GM23248 (cell line): ENCODE data around the gene RPL29. TPM values are rescaled to one million over a fixed set of nuclear protein-coding genes. Genes with fewer than 3 reads are reported as not detected.

Source experiments
- DNase-seq: peaks from one replicate; pipeline ENCODE4 v3.0.0-alpha.2; 2015
- H2AFZ ChIP-seq: fragments of 200-600 bp; sonication (generic); 2 replicates; pipeline ENCODE4 v1.6.1; 2016; ENCODE audit warnings: antibody characterized with exemption
- H3F3A ChIP-seq: fragments of 200-600 bp; sonication (generic); 2 replicates; pipeline ENCODE4 v1.6.1; 2016; ENCODE audit warnings: mild to moderate bottlenecking, antibody characterized with exemption, mixed run types; ENCODE audit not compliant: insufficient read depth
- H3K27ac ChIP-seq: fragments of 200-600 bp; sonication (generic); 2 replicates; pipeline ENCODE4 v1.5.1; 2016; ENCODE audit warnings: mild to moderate bottlenecking
- H3K27me3 ChIP-seq: fragments of 200-600 bp; sonication (generic); replicated peaks from 2 replicates; pipeline ENCODE4 v1.6.1; 2016; ENCODE audit warnings: mild to moderate bottlenecking; ENCODE audit not compliant: insufficient read depth
- H3K36me3 ChIP-seq: fragments of 200-600 bp; sonication (generic); 2 replicates; pipeline ENCODE4 v1.6.1; 2016; ENCODE audit warnings: low read depth, mild to moderate bottlenecking
- H3K4me1 ChIP-seq: fragments of 200-600 bp; sonication (generic); 2 replicates; pipeline ENCODE4 v1.6.1; 2016; ENCODE audit warnings: mild to moderate bottlenecking; ENCODE audit not compliant: insufficient read depth
- H3K4me2 ChIP-seq: fragments of 200-600 bp; sonication (generic); one replicate; pipeline ENCODE4 v1.6.1; 2016; ENCODE audit warnings: mild to moderate bottlenecking; ENCODE audit not compliant: unreplicated experiment
- H3K4me3 ChIP-seq: fragments of 200-600 bp; sonication (generic); 2 replicates; pipeline ENCODE4 v1.5.1; 2016; ENCODE audit warnings: mild to moderate bottlenecking
- H3K79me2 ChIP-seq: fragments of 200-600 bp; sonication (generic); 2 replicates; pipeline ENCODE4 v1.6.1; 2016; ENCODE audit warnings: mild to moderate bottlenecking; ENCODE audit not compliant: insufficient read depth
- H3K9ac ChIP-seq: fragments of 200-600 bp; sonication (generic); 2 replicates; pipeline ENCODE4 v1.6.1; 2016; ENCODE audit warnings: mild to moderate bottlenecking
- H3K9me2 ChIP-seq: fragments of 200-600 bp; sonication (generic); 2 replicates; pipeline ENCODE4 v1.6.1; 2016; ENCODE audit warnings: mixed run types, mild to moderate bottlenecking, moderate library complexity; ENCODE audit not compliant: insufficient read depth
- H3K9me3 ChIP-seq: fragments of 200-600 bp; sonication (generic); one replicate; pipeline ENCODE4 v1.6.1; 2017; ENCODE audit warnings: low read depth
- H4K20me1 ChIP-seq: fragments of 200-600 bp; sonication (generic); 2 replicates; pipeline ENCODE4 v1.6.0; 2016; ENCODE audit not compliant: insufficient read depth
- EZH2 ChIP-seq: fragments of 200-600 bp; sonication (generic); IDR thresholded peaks from 2 replicates; pipeline ENCODE4 v1.6.1; 2018; ENCODE audit warnings: antibody characterized with exemption, mild to moderate bottlenecking; ENCODE audit not compliant: insufficient read depth, poor library complexity, severe bottlenecking
- EZH2phosphoT487 ChIP-seq: fragments of 200-600 bp; sonication (generic); IDR thresholded peaks from 2 replicates; pipeline ENCODE4 v1.6.1; 2018; ENCODE audit warnings: antibody characterized with exemption, moderate library complexity, mild to moderate bottlenecking, low read depth; ENCODE audit not compliant: insufficient read depth
- WGBS, 2 experiments: methylation state at CpG; one replicate each; pipeline ENCODE4 v1.1.6; 2015 to 2017; ENCODE audit warnings: low lambda C conversion rate in 2 of 2, low coverage in 1 of 2; ENCODE audit errors: missing lambda C conversion rate in 2 of 2; 5-methylcytosine and 5-hydroxymethylcytosine counted together
- in situ Hi-C: fragments of 300-500 bp; cut with MboI; formaldehyde crosslinking; loops from 2 replicates; pipeline ENCODE4 v1.15.0; 2020
- polyA plus RNA-seq: library from polyadenylated mRNA; unstranded; fragments of >200 nt; fragmentation: Nextera tagmentation; extraction: Ambion mirVana; gene quantifications from 2 replicates; pipeline ENCODE4 v1.2.1, GENCODE V29; 2016
- total RNA-seq: library from RNA; depleted of rRNA; stranded (reverse); fragments of >200 nt; shearing (Covaris generic); gene quantifications from 2 replicates; pipeline ENCODE4 v1.2.3, GENCODE V29; 2014

Gene RPL29
- total and polyA plus RNA-seq, 2 experiments from 2014 or later = 690 to 1,164 TPM

- WGBS, 2 experiments = 95 to 100% methylated on average over 2 of the region's 2 CpGs
- H3K27ac ChIP-seq = no peak overlapping the region
- DNase-seq = no peak
- in situ Hi-C loops = no loop called here
- no peaks in the 10 kb centered on the region for H3K9me2 ChIP-seq
- H4K20me1 ChIP-seq = no peaks in the 10 kb centered on the region
- H3K79me2 ChIP-seq = no peaks in the 10 kb centered on the region
- peaks cover 28% of the 10 kb centered on the region for H3F3A ChIP-seq
- no peaks in the 10 kb centered on the region for H3K4me1 ChIP-seq
- H3K27me3 ChIP-seq = no peaks in the 10 kb centered on the region
- H3K36me3 ChIP-seq = no peaks in the 10 kb centered on the region
- H3K4me3 ChIP-seq = no peak overlapping the region
- no peak overlapping the region for H2AFZ ChIP-seq
- H3K9me3 ChIP-seq = no peaks in the 10 kb centered on the region
- TF ChIP-seq EZH2 (no peak), EZH2phosphoT487 (no peak)
- no peak overlapping the region for H3K4me2 ChIP-seq
- H3K9ac ChIP-seq = no peak overlapping the region
These were observed 44.8 kb downstream of the RPL29 start for GRCh38 chr3:51950899-51951298.

DNA sequence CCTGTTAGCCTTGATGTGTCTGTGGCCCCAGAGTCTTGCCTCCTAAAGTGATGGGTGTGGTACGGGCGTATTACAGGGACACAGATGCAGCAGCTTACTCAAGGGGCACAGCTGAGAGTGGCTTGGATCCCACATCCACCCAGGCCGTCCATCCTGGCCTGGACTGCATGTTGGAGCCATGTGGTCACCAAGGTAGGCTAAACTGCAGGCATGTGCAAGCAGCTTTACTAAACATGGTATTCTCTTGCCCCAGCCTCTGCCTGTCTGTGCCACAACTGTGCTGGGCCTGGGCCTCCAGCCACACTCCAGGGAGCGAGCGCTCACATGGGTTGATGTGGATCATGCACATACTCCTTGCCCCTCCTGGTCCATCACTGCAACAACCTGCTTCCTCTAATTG, 46.6 kb downstream of the RPL29 start:
- Histone ChIP-seq H3K79me2 (no peaks in the 10 kb centered on the region), H3K9ac (no peak overlapping the region), H3K4me2 (no peak overlapping the region), H3K9me2 (no peaks in the 10 kb centered on the region), H3F3A (peaks cover 26% of the 10 kb centered on the region), H3K27me3 (no peaks in the 10 kb centered on the region), H2AFZ (no peak overlapping the region), H3K4me1 (no peaks in the 10 kb centered on the region), H4K20me1 (no peaks in the 10 kb centered on the region), H3K9me3 (no peaks in the 10 kb centered on the region), H3K4me3 (no peak overlapping the region), H3K27ac (no peak overlapping the region), H3K36me3 (no peaks in the 10 kb centered on the region)
- no peak for DNase-seq
- 96 to 97% methylated on average over 5 of the region's 5 CpGs for WGBS, 2 experiments
- in situ Hi-C loops = no loop called here
- TF ChIP-seq EZH2phosphoT487 = no peak
- no peak for TF ChIP-seq EZH2

GRCh38 chr3:51948016-51948580, 47.6 kb downstream of the RPL29 start:
- H3K79me2 ChIP-seq = no peaks in the 10 kb centered on the region
- no peak overlapping the region for H3K4me3 ChIP-seq
- no peaks in the 10 kb centered on the region for H3K9me3 ChIP-seq
- H3K27me3 ChIP-seq = no peaks in the 10 kb centered on the region
- H3K36me3 ChIP-seq = no peaks in the 10 kb centered on the region
- no peaks in the 10 kb centered on the region for H4K20me1 ChIP-seq
- DNase-seq = no peak
- H3K4me1 ChIP-seq = peaks cover 4% of the 10 kb centered on the region; the same call in 1 of the 2 replicates
- peaks cover 17% of the 10 kb centered on the region for H3F3A ChIP-seq
- H3K4me2 ChIP-seq = no peak overlapping the region
- in situ Hi-C loops = no loop called here
- H3K27ac ChIP-seq = no peak overlapping the region
- H3K9ac ChIP-seq = no peak overlapping the region
- WGBS, 2 experiments = 92 to 95% methylated on average over 10 of the region's 10 CpGs
- no peak overlapping the region for H2AFZ ChIP-seq
- no peak for TF ChIP-seq EZH2phosphoT487
- no peak for TF ChIP-seq EZH2
- H3K9me2 ChIP-seq = no peaks in the 10 kb centered on the region

GRCh38 chr3:51947215-51947900, 48.3 kb downstream of the RPL29 start:
- H3K9ac ChIP-seq = no peak overlapping the region

More at GRCh38 chr3:51947215-51947900, 48.3 kb downstream of the RPL29 start:
- Histone ChIP-seq H3K79me2 (no peaks in the 10 kb centered on the region), H3K27ac (no peak overlapping the region), H3K4me1 (peaks cover 10% of the 10 kb centered on the region), H3K4me3 (no peak overlapping the region), H3K27me3 (no peaks in the 10 kb centered on the region), H3K9me2 (no peaks in the 10 kb centered on the region), H3F3A (peaks cover 14% of the 10 kb centered on the region; the same call in 1 of the 2 replicates), H3K36me3 (no peaks in the 10 kb centered on the region), H2AFZ (no peak overlapping the region), H3K4me2 (no peak overlapping the region), H3K9me3 (no peaks in the 10 kb centered on the region), H4K20me1 (no peaks in the 10 kb centered on the region)
- in situ Hi-C loops = no loop called here
- 77 to 79% methylated on average over 13 of the region's 13 CpGs for WGBS, 2 experiments
- no peak for DNase-seq
- TF ChIP-seq EZH2phosphoT487 = no peak
- TF ChIP-seq EZH2 = no peak
